Ovary (tissue), 9 donors: ENCODE results near the gene RXFP4. TPM values are rescaled to one million over a fixed set of nuclear protein-coding genes. Genes with fewer than 3 reads are reported as not detected.
A peak's percentile ranks its signal among the peaks of the same experiment; 100 is the strongest.

Experiments
- DNase-seq, 5 donors: peaks; one replicate each; pipeline ENCODE4 v3.0.0-alpha.2; 2019 to 2020
- H3K27ac ChIP-seq, 2 donors: fragments of 200-600 bp; one replicate each; pipeline versions ENCODE4 v1.5.1 to v1.8.0; 2019 to 2022
- H3K27me3 ChIP-seq: fragments of 200-600 bp; one replicate; pipeline ENCODE4 v1.8.0; 2022
- H3K36me3 ChIP-seq: fragments of 200-600 bp; sonication (generic); one replicate; pipeline ENCODE4 v1.5.1; 2019
- H3K4me1 ChIP-seq: one replicate; pipeline ENCODE4 v1.8.1; 2013; ENCODE audit warnings: mild to moderate bottlenecking, moderate library complexity; ENCODE audit not compliant: insufficient read depth
- H3K4me3 ChIP-seq: fragments of 200-600 bp; sonication (generic); one replicate; pipeline ENCODE4 v1.5.1; 2017
- H3K9me3 ChIP-seq, 2 donors: fragments of 200-600 bp in 1 of 2; sonication (generic) in 1 of 2; one replicate each; pipeline versions ENCODE4 v1.5.1 to v1.8.1; 2013 to 2019; ENCODE audit warnings: mild to moderate bottlenecking in 1 of 2, moderate library complexity in 1 of 2
- EP300 ChIP-seq: sonication (generic); formaldehyde crosslinking; IDR thresholded peaks from one replicate; pipeline ENCODE4 v1.6.1; 2017; ENCODE audit warnings: antibody characterized with exemption
- POLR2A ChIP-seq: fragments of 450-650 bp; IDR thresholded peaks from one replicate; pipeline ENCODE4 v1.6.1; 2017; ENCODE audit warnings: antibody characterized with exemption, mild to moderate bottlenecking, moderate library complexity
- WGBS, 3 donors: extraction: QIAGEN DNeasy Blood & Tissue Kit in 1 of 3; methylation state at CpG; one replicate each; pipeline versions ENCODE4 v1.1.5 to v1.1.7; 2013 to 2017; 5-methylcytosine and 5-hydroxymethylcytosine counted together
- intact Hi-C, 4 donors: fragments of 100-400 bp; cut with DNase I; formaldehyde crosslinking; loops; one replicate each; pipeline versions ENCODE4 v1.11.0 to v1.15.1; 2022 to 2023
- polyA plus RNA-seq, 2 donors: library from polyadenylated mRNA; stranded (reverse); fragments of 200-250 nt in 1 of 2; fragments of 350-450 nt in 1 of 2; fragmentation: Illumina TruSeq in 1 of 2; extraction: RNeasy Lipid Tissue Mini Kit (QIAGEN cat#74804) in 1 of 2; gene quantifications; one replicate each; pipeline ENCODE4 v1.2.3, GENCODE V29; 2013 to 2014
- total RNA-seq, 7 donors: library from RNA; depleted of rRNA in 2 of 7; stranded (reverse); fragments of >200 nt in 2 of 7; fragmentation: NEBNext Ultra II Directional in 3 of 7; extraction: Animal tissue kit (Norgen Biotek cat#: 25700) in 3 of 7; gene quantifications; one replicate each; pipeline versions ENCODE4 v1.1.0 to v1.2.4, GENCODE V29; 2016 to 2023
- TF ChIP-seq, protein P1 (sequence below), 3 donors: fragments of 450-650 bp in 2 of 3; fragments of 200-600 bp in 1 of 3; IDR thresholded peaks; one replicate each; pipeline versions ENCODE4 v1.5.1 to v1.8.0; 2016 to 2022; ENCODE audit warnings: antibody characterized with exemption in 3 of 3, mild to moderate bottlenecking in 1 of 3
- donor health status: DM: no; HTN: no; CAD: no; lungs with moderate emphysema.
- donor health status: DM: no; HTN: no; CAD: no.
- donor health status: Bipolar disorder and iron deficiency.
- donor health status: DM: yes; HTN: yes; CAD: no.
- donor health status: DM: no; HTN: no; CAD: no.
- donor health status: DM: yes; HTN: yes; CAD: no.

Gene RXFP4
- total and polyA plus RNA-seq, 9 donors = not detected

DNA sequence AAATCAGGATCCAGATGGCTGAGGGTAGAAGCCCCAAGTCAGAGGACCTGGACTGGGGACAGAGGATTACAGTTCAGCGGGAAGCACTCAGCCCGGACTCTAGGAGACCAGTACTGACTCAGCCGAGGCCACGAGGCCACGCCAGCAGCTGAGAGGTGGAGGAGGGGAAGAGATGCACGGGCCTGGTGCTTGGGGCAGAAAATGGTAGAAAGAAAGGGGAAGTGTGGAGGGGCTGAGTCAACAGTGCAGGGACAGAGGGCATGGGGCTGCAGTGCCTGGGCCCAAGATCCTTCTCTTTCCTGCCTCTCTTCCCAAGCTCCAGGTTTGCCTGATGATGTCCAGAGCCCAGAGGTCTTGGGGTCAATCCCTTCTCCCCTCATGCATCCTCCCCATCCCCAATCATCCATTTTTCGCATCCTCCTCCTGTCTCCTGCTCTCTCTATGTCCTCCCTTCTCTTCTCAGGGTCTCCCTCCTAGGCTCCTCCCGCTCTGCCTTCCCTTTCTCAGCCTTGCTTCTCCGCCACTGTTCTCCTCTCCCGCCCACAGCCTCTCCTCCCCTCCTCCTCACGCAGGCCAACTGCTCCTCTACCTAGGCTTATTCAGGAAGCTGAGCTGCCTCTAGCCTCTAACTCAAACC lies 29.2 kb downstream of the RXFP4 start:
- H3K4me3 ChIP-seq = no peak overlapping the region
- intact Hi-C loops = no loop called here
- H3K27ac ChIP-seq = peak overlapping the region in 1 of 2 donors; percentile 20
- peaks cover 54% of the 10 kb centered on the region for H3K4me1 ChIP-seq
- H3K27me3 ChIP-seq = no peaks in the 10 kb centered on the region
- H3K36me3 ChIP-seq = no peaks in the 10 kb centered on the region
- 27 to 34% (median 29%) methylated on average over 11 of the region's 11 CpGs for WGBS, 3 donors
- peak; percentile 50 to 60 (median 57) for DNase-seq
- TF ChIP-seq POLR2A = no peak
- no peak for TF ChIP-seq EP300
- TF ChIP-seq, protein P1, sequence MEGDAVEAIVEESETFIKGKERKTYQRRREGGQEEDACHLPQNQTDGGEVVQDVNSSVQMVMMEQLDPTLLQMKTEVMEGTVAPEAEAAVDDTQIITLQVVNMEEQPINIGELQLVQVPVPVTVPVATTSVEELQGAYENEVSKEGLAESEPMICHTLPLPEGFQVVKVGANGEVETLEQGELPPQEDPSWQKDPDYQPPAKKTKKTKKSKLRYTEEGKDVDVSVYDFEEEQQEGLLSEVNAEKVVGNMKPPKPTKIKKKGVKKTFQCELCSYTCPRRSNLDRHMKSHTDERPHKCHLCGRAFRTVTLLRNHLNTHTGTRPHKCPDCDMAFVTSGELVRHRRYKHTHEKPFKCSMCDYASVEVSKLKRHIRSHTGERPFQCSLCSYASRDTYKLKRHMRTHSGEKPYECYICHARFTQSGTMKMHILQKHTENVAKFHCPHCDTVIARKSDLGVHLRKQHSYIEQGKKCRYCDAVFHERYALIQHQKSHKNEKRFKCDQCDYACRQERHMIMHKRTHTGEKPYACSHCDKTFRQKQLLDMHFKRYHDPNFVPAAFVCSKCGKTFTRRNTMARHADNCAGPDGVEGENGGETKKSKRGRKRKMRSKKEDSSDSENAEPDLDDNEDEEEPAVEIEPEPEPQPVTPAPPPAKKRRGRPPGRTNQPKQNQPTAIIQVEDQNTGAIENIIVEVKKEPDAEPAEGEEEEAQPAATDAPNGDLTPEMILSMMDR (IDR thresholded peaks at IDR 0.05) = no peak
- no peaks in the 10 kb centered on the region for H3K9me3 ChIP-seq

DNA sequence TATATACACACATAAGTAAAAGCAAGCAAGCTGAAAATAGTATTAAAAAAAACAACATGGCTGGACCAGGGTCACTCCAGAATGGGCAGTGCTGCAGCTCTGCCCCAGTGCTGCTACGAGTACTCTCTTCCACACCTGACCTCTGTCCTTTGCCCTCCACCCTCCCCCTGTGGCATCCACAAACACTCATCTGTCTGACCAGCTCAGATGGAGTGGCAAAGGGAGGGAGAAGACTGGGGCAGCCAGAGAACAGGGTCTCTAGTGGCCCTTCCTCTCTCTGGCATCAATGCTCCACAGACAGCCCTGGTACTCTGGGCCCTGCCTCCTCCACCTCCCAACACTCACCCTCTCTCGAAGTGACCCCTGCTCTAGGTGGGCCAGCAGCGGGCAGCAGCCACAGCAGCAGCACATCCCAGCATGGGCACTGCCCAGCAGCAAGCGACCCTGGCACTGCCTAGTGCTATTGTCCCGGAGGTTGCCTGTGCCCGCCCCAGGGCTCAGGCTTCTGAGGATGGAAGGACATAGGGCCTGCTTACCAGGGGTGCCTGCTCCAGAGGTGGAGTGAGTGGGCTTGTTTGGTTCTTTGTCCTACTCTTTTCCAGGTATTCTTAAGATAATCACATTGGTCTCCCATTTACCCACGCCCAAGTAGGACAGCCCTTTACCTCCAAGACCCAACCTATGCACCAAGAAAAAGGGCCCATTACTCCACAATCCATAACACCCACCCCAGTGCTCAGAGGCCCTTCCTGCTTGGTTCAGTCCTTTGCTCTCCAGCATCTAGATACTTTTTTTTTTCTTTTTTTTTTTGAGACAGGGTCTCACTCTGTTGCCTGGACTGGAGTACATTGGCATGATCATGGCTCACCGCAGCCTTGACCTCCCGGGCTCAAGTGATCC lies 30.7 kb downstream of the RXFP4 start:
- H3K4me3 ChIP-seq = no peak overlapping the region
- no peaks in the 10 kb centered on the region for H3K27me3 ChIP-seq
- DNase-seq = no peak
- H3K4me1 ChIP-seq = peaks cover 57% of the 10 kb centered on the region
- WGBS, 3 donors = 81 to 90% (median 88%) methylated on average over 9 of the region's 9 CpGs
- TF ChIP-seq POLR2A (no peak), EP300 (no peak)
- TF ChIP-seq, protein P1 (IDR thresholded peaks at IDR 0.05) = no peak
- no peaks in the 10 kb centered on the region for H3K36me3 ChIP-seq
- intact Hi-C loops = no loop called here
- no peak overlapping the region for H3K27ac ChIP-seq
- H3K9me3 ChIP-seq = no peaks in the 10 kb centered on the region

DNA sequence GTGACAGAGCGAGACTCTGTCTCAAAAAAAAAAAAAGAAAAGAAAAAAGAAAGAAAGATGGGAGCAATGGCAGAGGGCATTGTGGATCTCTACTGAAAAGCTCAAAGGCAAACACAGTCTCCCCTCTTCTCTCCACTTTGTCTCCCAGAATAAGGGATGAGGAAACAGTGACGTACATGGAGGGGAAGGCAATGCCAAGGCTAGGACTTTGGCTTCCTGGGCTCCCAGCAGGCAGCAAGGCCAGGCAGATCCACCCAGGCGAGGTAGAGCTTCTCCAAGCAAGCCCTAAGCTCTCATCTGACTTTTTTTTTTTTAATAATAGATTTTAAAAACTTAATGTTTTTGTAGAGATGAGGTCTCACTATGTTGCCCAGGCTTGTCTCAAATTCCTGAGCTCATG lies 32.3 kb downstream of the RXFP4 start:
- no peak for DNase-seq
- TF ChIP-seq EP300 (no peak), POLR2A (no peak)
- TF ChIP-seq, protein P1 (IDR thresholded peaks at IDR 0.05) = no peak
- Histone ChIP-seq H3K36me3 (no peaks in the 10 kb centered on the region), H3K4me1 (peaks cover 46% of the 10 kb centered on the region), H3K27ac (no peak overlapping the region), H3K9me3 (no peaks in the 10 kb centered on the region), H3K4me3 (no peak overlapping the region), H3K27me3 (no peaks in the 10 kb centered on the region)
- WGBS, 3 donors = 89 to 90% (median 90%) methylated on average over 3 of the region's 3 CpGs
- intact Hi-C loops = no loop called here

DNA sequence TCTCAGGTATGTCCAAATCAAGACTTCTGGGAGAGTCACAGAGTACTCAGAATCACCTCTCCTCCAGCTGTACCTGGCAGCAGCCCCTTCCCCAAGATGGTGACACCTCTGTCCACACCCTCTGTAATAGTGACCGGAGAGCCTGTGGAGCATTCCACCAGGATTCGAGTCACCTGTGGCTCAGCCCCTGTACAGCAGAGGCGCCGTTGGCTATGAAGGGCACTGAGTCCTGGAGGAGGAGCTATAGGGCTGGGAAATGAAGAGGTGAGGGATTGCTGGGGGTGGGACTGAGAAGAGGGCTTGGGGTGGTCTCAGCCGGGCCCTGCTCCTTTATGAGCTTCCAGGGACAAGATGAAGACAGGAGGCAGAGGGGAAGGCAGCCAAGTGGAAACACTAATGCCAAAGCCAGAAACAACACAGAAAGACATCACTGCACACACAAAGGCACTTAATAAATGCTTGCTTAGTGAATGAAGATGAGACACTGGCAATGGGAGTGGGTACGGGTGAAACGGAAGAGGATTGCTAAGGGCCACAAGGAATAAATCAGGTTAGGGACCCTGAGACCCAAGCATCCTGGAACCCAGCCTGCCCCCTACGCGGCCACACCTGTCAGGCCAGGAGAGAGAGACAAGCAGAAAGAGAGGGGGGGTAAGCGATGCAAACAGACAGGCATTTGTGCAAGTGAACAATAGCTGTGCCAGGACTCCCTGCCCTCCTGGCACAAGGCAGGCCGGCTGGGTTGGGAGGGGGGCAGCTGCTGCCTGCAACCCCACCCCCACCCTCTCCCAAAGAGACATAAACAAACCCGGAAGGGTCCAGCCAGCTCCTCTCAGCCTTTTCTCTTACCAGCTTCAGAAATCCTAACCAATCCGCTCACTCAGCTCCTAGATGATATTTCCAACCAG lies 33.0 kb downstream of the RXFP4 start:
- DNase-seq = no peak
- H3K4me1 ChIP-seq = peaks cover 42% of the 10 kb centered on the region
- H3K36me3 ChIP-seq = no peaks in the 10 kb centered on the region
- no peak for TF ChIP-seq EP300
- TF ChIP-seq, protein P1 (IDR thresholded peaks at IDR 0.05) = no peak
- TF ChIP-seq POLR2A = no peak
- WGBS, 3 donors = 26 to 35% (median 27%) methylated on average over 13 of the region's 13 CpGs
- H3K4me3 ChIP-seq = peak overlapping the region; percentile 78
- H3K27me3 ChIP-seq = no peaks in the 10 kb centered on the region
- H3K9me3 ChIP-seq = no peaks in the 10 kb centered on the region
- intact Hi-C loops = loop anchor here (5.0 kb wide), 2 partner anchors 32 to 112 kb away; partner anchors contain the start of gene RXFP4 (in 4 of the 4)
- peak overlapping the region in 1 of 2 donors; percentile 91 for H3K27ac ChIP-seq
